ENCODE data around the gene HDAC10. TPM values are rescaled to one million over a fixed set of nuclear protein-coding genes. Genes with fewer than 3 reads are reported as not detected.
A peak's percentile ranks its signal among the peaks of the same experiment; 100 is the strongest.

Gene HDAC10
- total and polyA plus RNA-seq, 2 experiments from 2014 or later = 23.8 to 30.2 TPM

DNA sequence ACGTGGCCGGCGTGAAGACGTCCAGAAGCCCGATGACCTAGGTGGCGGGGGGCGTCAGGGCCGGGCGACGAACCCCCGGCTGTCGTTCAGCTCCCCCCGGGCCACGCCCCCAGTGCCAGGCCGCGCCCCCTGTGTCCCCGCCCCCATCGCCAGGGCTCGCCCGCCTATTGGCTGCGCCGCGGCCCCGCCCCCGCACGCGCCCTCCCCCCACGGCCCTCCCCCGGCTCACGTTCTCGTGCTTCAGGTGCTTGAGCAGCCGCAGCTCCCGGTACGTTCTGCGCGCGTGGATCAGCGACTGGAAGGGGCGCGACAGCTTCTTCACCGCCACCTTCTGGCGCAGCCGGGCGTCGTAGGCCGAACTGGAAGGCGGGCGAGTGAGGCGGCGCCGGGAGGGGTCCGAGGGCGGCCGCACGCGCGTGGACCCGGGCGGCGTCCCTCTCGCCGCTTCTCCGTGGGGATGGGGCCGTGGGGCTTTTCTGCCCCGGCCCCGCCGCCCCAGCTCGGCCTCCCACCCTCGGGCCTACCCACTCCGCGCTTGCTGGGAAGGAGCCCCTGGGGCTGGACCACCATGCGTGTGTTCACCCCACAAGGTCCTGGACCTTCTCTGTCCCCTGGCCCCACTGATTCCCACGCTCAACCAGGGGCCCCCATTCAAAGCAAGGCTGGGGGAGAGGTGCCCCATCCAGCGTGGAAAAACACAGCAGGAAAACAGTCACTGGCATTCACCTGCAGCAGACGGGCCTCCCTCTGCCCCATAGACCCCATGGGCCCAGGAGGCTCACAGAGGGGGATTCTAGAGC, 16.7 kb upstream of the HDAC10 start:
- Histone ChIP-seq H3K9me3 (ENCODE audit: low read depth) (no peaks in the 10 kb centered on the region), H3K79me2 (no peaks in the 10 kb centered on the region), H4K20me1 (ENCODE audit: insufficient read depth, poor library complexity, severe bottlenecking) (no peaks in the 10 kb centered on the region), H3K4me2 (peak overlapping the region; percentile 82), H2AFZ (no peak overlapping the region), H3K27ac (no peak overlapping the region), H3K36me3 (replicated peaks; ENCODE audit: insufficient read depth, low read depth) (no peaks in the 10 kb centered on the region), H3K9me2 (replicated peaks; ENCODE audit: insufficient read depth) (no peaks in the 10 kb centered on the region), H3K4me3 (no peak overlapping the region), H3K27me3 (peaks cover 28% of the 10 kb centered on the region), H3K4me1 (ENCODE audit: insufficient read depth) (peaks cover 34% of the 10 kb centered on the region)
- TF ChIP-seq EZH2 (IDR thresholded peaks at IDR 0.05; ENCODE audit: borderline replicate concordance) (no peak), EZH2phosphoT487 (IDR thresholded peaks at IDR 0.05; ENCODE audit: low read depth, severe bottlenecking, unreplicated experiment) (no peak), CTCF (IDR thresholded peaks at IDR 0.05; ENCODE audit: poor library complexity) (peak; percentile 36)
- peak; percentile 81 for DNase-seq (ENCODE audit: low spot score)
- 13% methylated on average over 22 of the region's 75 CpGs for WGBS (ENCODE audit: low lambda C conversion rate, missing lambda C conversion rate)

DNA sequence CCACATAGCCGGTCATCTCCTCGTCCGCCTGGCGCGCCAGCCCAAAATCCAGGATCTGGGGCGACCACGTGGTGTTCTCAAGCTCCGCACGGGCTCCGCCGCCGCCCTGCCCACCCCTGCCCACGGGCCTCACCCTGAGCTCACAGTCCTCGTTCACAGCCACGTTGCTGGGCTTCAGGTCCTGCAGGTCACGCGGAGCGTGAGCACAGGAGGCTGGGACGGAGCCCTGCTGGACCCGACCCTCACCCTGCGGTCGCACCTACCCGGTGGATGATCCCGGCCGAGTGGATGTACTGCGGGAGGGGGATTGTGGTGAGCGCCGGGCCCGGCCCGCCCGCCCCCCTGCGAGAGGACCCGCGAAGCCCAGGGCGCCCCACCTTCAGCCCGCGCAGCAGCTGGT, 15.9 kb upstream of the HDAC10 start:
- H3K4me1 ChIP-seq (ENCODE audit: insufficient read depth) = peaks cover 30% of the 10 kb centered on the region
- H3K4me3 ChIP-seq = no peak overlapping the region
- peaks cover 35% of the 10 kb centered on the region for H3K27me3 ChIP-seq
- no peaks in the 10 kb centered on the region for H3K9me3 ChIP-seq (ENCODE audit: low read depth)
- H4K20me1 ChIP-seq (ENCODE audit: insufficient read depth, poor library complexity, severe bottlenecking) = no peaks in the 10 kb centered on the region
- H3K4me2 ChIP-seq = peak overlapping the region; percentile 82
- no peak overlapping the region for H2AFZ ChIP-seq
- DNase-seq (ENCODE audit: low spot score) = no peak
- no peak overlapping the region for H3K27ac ChIP-seq
- H3K79me2 ChIP-seq = no peaks in the 10 kb centered on the region
- H3K9me2 ChIP-seq (replicated peaks; ENCODE audit: insufficient read depth) = no peaks in the 10 kb centered on the region
- 66% methylated on average over 27 of the region's 37 CpGs for WGBS (ENCODE audit: low lambda C conversion rate, missing lambda C conversion rate)
- TF ChIP-seq EZH2 (IDR thresholded peaks at IDR 0.05; ENCODE audit: borderline replicate concordance) (no peak), CTCF (IDR thresholded peaks at IDR 0.05; ENCODE audit: poor library complexity) (no peak), EZH2phosphoT487 (IDR thresholded peaks at IDR 0.05; ENCODE audit: low read depth, severe bottlenecking, unreplicated experiment) (no peak)
- H3K36me3 ChIP-seq (replicated peaks; ENCODE audit: insufficient read depth, low read depth) = no peaks in the 10 kb centered on the region

DNA sequence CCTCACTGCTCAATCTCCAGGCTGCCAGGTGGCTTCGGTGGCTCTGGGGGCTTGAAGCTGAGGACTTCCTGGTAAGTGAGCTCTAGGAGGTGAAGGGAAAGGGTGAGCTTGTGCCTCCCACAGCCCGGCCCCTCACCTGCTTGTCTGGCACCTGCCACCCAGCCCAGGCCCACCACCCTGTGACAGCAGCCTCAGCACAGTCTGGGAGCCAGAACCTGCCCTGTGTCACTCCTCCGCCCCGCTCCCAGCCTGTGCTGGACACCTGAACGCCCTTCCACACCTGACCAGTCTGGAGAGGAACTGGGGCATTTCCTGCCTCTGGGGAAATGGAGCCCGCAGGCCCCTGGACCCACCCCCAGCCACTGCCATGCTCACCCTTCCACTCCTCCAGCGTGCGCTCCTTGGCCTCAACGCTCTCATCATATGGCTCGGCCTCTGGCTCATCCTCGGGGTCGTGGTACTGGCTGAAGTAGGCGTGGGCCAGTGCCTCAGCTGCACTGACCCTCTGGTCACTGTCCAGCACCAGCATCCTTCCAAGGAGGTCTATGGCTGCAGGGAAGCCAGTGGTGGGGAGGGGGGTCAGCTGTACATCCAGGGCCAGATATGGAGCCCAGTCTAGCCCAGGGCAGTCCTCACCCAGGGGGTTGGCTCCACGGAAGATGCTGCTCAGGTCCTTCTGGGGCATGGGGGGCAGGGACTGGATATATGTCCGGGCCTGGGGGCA, 14.0 kb upstream of the HDAC10 start:
- no peaks in the 10 kb centered on the region for H3K36me3 ChIP-seq (replicated peaks; ENCODE audit: insufficient read depth, low read depth)
- no peaks in the 10 kb centered on the region for H3K79me2 ChIP-seq
- no peak overlapping the region for H2AFZ ChIP-seq
- no peak for TF ChIP-seq EZH2phosphoT487 (IDR thresholded peaks at IDR 0.05; ENCODE audit: low read depth, severe bottlenecking, unreplicated experiment)
- TF ChIP-seq CTCF (IDR thresholded peaks at IDR 0.05; ENCODE audit: poor library complexity) = no peak
- TF ChIP-seq EZH2 (IDR thresholded peaks at IDR 0.05; ENCODE audit: borderline replicate concordance) = no peak
- 87% methylated on average over 14 of the region's 15 CpGs for WGBS (ENCODE audit: low lambda C conversion rate, missing lambda C conversion rate)
- H3K27me3 ChIP-seq = peaks cover 25% of the 10 kb centered on the region
- no peaks in the 10 kb centered on the region for H3K9me2 ChIP-seq (replicated peaks; ENCODE audit: insufficient read depth)
- H4K20me1 ChIP-seq (ENCODE audit: insufficient read depth, poor library complexity, severe bottlenecking) = no peaks in the 10 kb centered on the region
- no peak overlapping the region for H3K4me3 ChIP-seq
- H3K4me2 ChIP-seq = no peak overlapping the region
- no peaks in the 10 kb centered on the region for H3K9me3 ChIP-seq (ENCODE audit: low read depth)
- no peak overlapping the region for H3K27ac ChIP-seq
- no peak for DNase-seq (ENCODE audit: low spot score)
- peaks cover 14% of the 10 kb centered on the region for H3K4me1 ChIP-seq (ENCODE audit: insufficient read depth)
